HepG2 (cell line): ENCODE results near the gene NDUFB7. TPM values are rescaled to one million over a fixed set of nuclear protein-coding genes. Genes with fewer than 3 reads are reported as not detected.

Experiments used
- ARID5B ChIP-seq: IDR thresholded peaks from 2 replicates; pipeline ENCODE4 v1.4.0; 2020; ENCODE audit warnings: mild to moderate bottlenecking, missing genetic modification reagents
- BHLHE40 ChIP-seq: IDR thresholded peaks from 2 replicates; pipeline ENCODE4 v1.6.1; 2011; ENCODE audit warnings: low read length, improper control_type of control experiment
- HMGXB3 ChIP-seq: sonication (generic); formaldehyde crosslinking; IDR thresholded peaks from 2 replicates; pipeline ENCODE4 v1.4.0; 2020; ENCODE audit warnings: missing genetic modification reagents, borderline replicate concordance
- KDM6A ChIP-seq: IDR thresholded peaks from 2 replicates; pipeline ENCODE4 v1.6.1; 2016; ENCODE audit warnings: low read depth
- MLX ChIP-seq: IDR thresholded peaks from 2 replicates; pipeline ENCODE4 v1.6.1; 2016
- NPAS2 ChIP-seq: sonication (generic); formaldehyde crosslinking; IDR thresholded peaks from 2 replicates; pipeline ENCODE4 v1.8.0; 2022; ENCODE audit warnings: mild to moderate bottlenecking, missing genetic modification reagents, borderline replicate concordance
- SIX1 ChIP-seq: sonication (generic); formaldehyde crosslinking; IDR thresholded peaks from 2 replicates; pipeline ENCODE4 v1.4.0; 2020; ENCODE audit warnings: missing genetic modification reagents, borderline replicate concordance
- ZBTB46 ChIP-seq: sonication (generic); formaldehyde crosslinking; IDR thresholded peaks from 2 replicates; pipeline ENCODE4 v1.4.0; 2020; ENCODE audit warnings: mild to moderate bottlenecking, missing genetic modification reagents, borderline replicate concordance
- ZBTB8A ChIP-seq: sonication (generic); formaldehyde crosslinking; IDR thresholded peaks from 2 replicates; pipeline ENCODE4 v1.4.0; 2020; ENCODE audit warnings: mild to moderate bottlenecking, low read depth, missing genetic modification reagents, borderline replicate concordance
- ZMYM4 ChIP-seq: sonication (generic); formaldehyde crosslinking; IDR thresholded peaks from 2 replicates; pipeline ENCODE4 v1.8.1; 2023; ENCODE audit warnings: mild to moderate bottlenecking, missing genetic modification reagents
- ZNF432 ChIP-seq: sonication (generic); formaldehyde crosslinking; IDR thresholded peaks from 2 replicates; pipeline ENCODE4 v1.5.0; 2020; ENCODE audit warnings: missing genetic modification reagents, mild to moderate bottlenecking, borderline replicate concordance
- ZNF460 ChIP-seq: sonication (generic); formaldehyde crosslinking; IDR thresholded peaks from 2 replicates; pipeline ENCODE4 v1.5.1; 2020; ENCODE audit warnings: missing genetic modification reagents, mild to moderate bottlenecking, borderline replicate concordance
- ZNF564 ChIP-seq: sonication (generic); formaldehyde crosslinking; IDR thresholded peaks from 2 replicates; pipeline ENCODE4 v1.8.1; 2023; ENCODE audit warnings: mild to moderate bottlenecking, missing genetic modification reagents
- ZNF7 ChIP-seq: IDR thresholded peaks from 2 replicates; pipeline ENCODE4 v1.6.1; 2016; ENCODE audit warnings: missing biosample characterization, missing genetic modification reagents
- ZNF766 ChIP-seq: sonication (generic); formaldehyde crosslinking; IDR thresholded peaks from 2 replicates; pipeline ENCODE4 v1.5.0; 2020; ENCODE audit warnings: missing genetic modification reagents, borderline replicate concordance
- ZSCAN25 ChIP-seq: sonication (generic); formaldehyde crosslinking; IDR thresholded peaks from 2 replicates; pipeline ENCODE4 v1.8.0; 2022; ENCODE audit warnings: mild to moderate bottlenecking, missing genetic modification reagents
- polyA plus RNA-seq, 8 experiments: library from polyadenylated mRNA; depleted of rRNA in 3 of 8; stranded (reverse) in 7 of 8; unstranded in 1 of 8; fragments of >200 nt; fragmentation: Illumina TruSeq in 4 of 8; extraction: Trizol in 4 of 8; gene quantifications; 2 replicates each; pipeline versions ENCODE4 v1.2.1 to v1.2.3, GENCODE V29; 2011 to 2016; ENCODE audit warnings: low read depth in 4 of 8, missing spikeins in 1 of 8, mixed read lengths in 1 of 8; ENCODE audit not compliant: insufficient read depth in 1 of 8
- total RNA-seq, 5 experiments: library from RNA; depleted of rRNA; stranded (reverse); fragments of >200 nt; fragmentation: Illumina TruSeq; extraction: Trizol; gene quantifications; 2 replicates each; pipeline ENCODE4 v1.2.3, GENCODE V29; 2016; ENCODE audit warnings: low read depth in 1 of 5

The NDUFB7 gene
- total and polyA plus RNA-seq, 2 of the 13 experiments (the other 11 are each of a cell fraction or from before 2014, with no cell fraction given) = 156 to 198 TPM

GRCh38 chr19:14571695-14572490, at the start of gene NDUFB7 (continued):
- TF ChIP-seq ZNF460 (CRISPR knock-in tag) (no peak), ZNF766 (CRISPR knock-in tag) (peak; percentile 62; the same call in 1 of the 2 replicates), ZNF432 (CRISPR knock-in tag) (no peak), ZNF564 (CRISPR knock-in tag) (peak; percentile 61; the same call in 1 of the 2 replicates), BHLHE40 (no peak), MLX (CRISPR knock-in tag) (no peak; the same call in 1 of the 2 replicates), ZSCAN25 (0 out of 2 replicates have a peak, but pooled peaks have one; percentile 26), ARID5B (CRISPR knock-in tag) (peak; percentile 75), ZBTB46 (CRISPR knock-in tag) (no peak), ZMYM4 (peak; percentile 96), SIX1 (CRISPR knock-in tag) (peak; percentile 55; the same call in 1 of the 2 replicates), HMGXB3 (CRISPR knock-in tag) (peak; percentile 82; the same call in 1 of the 2 replicates), ZNF7 (CRISPR knock-in tag) (no peak), NPAS2 (CRISPR knock-in tag) (0 out of 2 replicates have a peak, but pooled peaks have one; percentile 27), KDM6A (CRISPR knock-in tag) (no peak), ZBTB8A (no peak)
